NCI-H1105 treated with DMSO at 0.1 percent for 48 hours (cell line): ENCODE measurements around the gene HOXA7.
A peak's percentile ranks its signal among the peaks of the same experiment; 100 is the strongest.

Experiments
- DNase-seq: peaks from one replicate; lab custom pipeline; 2025; lab: John Stamatoyannopoulos, UW

Gene HOXA7

DNA sequence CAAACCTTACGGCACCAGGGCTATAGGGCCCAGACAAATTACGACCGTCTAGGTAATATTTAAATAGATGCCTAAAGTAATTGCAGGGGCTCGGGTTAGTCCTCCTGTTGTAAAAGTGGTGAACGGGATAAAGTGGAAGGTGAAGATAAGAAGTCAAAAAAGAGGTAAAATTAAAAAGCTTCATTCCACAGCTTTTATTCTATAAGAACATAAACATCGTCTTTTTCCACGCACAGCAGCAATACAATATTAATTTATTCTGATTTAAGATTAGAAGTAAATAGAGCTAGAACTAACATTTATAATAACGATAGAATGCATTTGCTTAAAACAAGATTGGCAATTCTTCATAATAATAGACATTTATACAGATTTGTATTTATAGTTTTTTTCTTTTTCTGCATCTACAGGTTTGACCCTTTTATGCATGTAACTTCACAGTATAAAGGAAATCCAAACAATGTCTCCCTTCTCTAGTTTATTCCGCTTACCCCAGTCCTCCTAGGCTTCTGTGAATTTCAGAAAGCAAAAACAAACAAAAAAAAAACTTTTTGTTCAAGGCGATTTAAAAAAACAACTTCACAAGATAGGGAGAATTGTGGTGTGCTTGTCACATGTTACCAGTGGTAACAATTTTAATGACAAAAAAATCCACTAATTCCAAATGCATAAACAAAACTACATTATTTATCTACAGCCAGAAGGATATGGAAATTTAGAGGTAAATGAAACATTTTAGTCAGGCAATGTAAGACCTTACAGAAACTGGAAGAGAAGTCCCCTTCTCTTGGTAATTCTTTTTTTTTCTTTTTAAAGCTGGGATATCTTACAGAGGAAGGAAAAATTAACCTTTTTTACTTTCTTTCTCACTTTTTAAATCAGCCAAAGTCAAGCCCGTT lies 14.2 kb upstream of the HOXA7 start:
- DNase-seq, result peak; percentile 59

DNA sequence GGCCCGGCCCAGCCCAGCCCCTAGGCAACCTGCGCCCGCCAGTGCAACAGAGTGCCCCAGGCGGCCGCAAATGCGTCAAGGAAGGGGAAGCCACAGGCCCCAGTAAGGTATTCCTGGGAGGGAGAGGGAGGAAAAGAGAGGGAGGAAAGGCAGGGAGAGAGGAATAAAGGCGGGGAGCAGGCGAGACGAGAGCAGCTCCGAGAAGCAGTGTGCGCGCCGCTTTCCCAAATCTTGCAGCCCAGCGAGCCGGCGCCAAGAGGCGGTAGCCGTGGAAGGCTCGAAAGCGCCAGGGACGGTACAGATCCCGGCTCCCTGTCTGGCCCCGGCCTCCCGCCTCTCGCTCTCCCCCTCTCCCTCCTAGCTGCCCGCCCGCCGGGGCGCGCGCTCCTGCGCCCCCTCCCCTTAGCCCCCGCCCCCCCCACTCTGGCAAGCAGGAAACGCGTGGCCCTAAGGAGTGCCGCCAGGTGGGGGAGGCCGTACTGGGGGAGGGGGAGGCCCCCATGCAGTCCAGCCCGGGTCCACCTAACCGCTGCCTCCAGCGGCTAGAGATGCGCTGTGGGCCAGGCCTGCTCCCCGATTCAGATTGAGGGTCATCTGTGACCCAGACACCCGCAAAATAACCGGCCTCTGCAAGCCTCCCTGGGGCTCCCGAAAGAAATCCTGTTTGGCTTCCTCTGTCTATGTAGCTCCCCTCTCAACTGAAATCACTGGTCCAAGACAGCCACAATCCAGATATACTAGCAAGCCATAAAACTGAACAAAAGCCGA lies 13.4 kb upstream of the HOXA7 start:
- DNase-seq, result peak; percentile 75

DNA sequence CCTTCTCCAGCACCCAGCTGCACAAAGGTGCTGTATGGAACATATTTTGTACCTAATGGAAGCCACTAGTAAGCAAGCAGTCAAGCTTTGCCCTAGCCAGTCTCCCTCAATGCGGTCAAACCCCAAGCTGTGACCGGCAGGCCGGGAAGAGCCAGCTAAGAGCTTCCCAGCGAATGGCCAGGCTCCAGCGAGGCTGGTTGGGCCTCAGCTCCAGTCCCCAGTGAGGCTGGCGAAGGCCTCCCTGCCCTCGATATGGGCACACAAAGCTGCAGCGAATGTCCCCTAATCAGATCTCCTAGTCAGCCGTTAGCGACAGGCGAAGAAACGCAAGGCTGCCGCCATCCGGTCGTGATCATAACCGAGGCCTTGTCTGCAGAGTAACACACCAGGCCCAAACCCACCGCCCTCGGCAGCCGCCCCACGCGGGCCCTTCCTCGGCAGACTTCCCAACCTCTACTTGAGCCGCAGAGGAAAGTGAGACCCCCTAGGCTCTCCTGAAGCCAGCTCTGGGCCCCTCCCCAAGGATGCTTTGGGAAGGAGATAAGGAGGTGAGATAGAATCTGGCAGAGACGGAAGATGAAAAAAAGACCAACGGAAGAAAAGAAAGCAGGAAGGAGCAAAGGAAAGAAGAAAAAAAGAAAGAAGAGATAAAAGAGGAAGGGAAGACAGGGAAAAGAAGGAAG lies 11.9 kb upstream of the HOXA7 start:
- DNase-seq, result peak; percentile 50

DNA sequence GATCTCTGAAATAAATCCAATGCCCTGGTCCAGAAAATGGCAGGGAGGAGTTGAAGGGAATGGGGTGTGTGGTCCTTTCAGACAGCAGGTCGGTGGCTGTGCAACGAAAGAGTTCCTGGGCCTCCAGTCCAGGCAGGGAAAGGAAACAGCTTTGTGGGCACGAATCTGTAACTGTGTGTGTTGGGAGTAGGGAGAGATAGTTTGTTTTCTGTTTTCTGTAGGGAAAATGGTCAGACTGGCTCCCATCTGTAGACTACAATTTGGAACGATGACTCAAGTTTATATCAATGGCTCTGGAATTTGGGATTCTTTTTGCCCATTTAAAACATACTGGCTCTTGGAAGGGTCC lies 11.4 kb upstream of the HOXA7 start:
- DNase-seq, result peak; percentile 45

DNA sequence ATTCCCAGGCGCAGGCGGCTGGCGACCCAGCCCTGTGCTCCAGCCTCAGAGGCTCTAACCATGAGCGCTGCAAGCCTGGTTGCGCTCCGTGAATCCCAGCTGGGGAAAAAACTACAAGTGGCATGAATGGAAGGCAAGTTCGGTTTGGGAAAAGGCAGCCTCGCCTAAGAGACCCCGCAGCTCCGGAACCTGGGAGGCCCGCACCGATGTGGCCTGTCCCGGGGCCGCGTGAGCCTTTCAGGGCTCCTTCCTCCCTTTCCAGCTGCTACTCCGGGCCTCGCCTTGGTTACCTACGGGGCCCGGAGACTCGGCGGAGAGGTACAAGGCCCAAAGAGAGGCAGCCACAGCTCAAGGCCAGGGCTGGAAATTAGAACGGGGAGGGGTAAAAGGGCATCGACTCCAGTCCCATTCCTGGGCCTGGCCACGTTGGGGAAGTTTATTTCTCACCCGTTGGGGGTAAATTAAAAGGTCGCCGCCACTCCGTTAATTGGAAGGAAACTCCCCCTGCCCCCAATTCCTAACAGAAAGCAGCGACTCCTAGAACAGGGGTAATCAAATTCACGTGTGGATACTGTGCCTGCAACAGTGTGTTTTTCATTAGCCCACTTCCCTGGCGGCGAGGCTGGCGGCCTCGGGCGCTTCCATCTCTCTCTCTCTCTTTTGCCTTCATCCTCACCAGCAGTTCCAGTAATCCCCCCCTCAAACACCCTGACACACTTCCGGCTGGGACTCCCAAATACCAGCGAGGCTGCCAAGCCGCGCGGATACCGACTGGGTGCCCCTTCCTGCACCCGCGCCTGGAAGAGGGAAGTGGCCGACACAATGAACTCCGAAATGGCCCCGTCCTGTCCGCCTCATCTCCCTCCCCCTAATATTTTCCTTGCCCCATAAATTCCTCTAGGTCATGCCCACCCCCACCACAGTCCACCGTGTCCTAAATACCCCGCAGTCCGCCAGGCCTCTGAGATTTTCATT lies 10.3 kb upstream of the HOXA7 start:
- peak; percentile 37 for DNase-seq

DNA sequence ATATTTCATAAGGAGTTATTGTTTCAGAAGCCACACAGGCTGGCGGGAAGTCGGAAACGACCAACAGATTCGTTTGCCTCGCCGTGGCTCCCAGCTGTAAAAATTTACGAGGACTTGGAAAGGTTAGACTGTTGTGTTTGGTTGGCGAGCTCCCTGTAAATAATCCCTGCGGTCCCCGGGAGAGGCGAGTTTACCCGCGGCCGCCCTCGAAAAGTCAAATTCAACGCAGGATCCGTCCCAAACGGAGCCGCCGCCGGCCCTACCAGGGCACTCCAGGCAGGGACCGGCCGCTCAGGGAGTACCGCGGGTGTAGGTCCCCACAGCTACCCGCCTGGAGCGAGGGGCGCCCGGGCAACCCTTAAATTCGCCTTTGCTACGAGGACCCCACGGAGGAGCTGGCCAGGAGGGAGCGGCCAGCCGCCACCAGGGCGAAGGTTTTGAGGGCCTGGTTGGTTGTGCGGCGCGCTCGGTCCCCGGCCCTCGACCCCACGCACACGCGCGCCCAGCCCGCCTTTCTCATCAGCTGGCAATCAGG lies 9.6 kb upstream of the HOXA7 start:
- DNase-seq, result no peak

DNA sequence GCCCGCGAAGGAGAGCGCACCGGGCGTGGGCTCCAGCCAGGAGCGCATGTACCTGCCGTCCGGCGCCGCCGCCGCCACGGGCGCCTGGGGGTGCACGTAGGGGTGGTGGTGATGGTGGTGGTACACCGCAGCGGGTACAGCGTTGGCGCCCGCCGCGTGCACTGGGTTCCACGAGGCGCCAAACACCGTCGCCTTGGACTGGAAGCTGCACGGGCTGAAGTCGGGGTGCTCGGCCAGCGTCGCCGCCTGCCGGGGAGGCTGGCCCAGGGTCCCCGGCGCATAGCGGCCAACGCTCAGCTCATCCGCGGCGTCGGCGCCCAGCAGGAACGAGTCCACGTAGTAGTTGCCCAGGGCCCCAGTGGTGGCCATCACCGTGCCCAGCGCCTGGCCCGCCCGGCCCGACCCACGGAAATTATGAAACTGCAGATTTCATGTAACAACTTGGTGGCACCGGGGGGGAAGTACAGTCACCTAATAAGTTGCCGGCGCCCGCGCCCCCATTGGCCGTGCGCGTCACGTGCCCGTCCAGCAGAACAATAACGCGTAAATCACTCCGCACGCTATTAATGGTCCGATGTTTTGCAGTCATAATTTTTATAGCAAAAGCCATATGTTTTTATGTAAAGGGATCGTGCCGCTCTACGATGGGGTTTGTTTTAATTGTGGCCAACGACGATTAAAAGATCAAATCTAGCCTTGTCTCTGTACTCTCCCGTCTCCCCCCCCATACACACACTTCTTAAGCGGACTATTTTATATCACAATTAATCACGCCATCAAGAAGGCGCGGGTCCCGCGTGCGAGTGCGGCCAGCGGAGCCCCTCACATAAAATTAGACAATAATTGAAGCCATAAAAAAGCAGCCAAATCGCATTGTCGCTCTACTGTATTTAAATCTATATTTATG lies 8.9 kb upstream of the HOXA7 start, which contains the start of gene HOXA9:
Gene HOXA9 (minus strand): TSS at position 449 of the 907 bp plus-strand sequence. CDS start 80 bp downstream, at position 369.
- peak; percentile 78 for DNase-seq

DNA sequence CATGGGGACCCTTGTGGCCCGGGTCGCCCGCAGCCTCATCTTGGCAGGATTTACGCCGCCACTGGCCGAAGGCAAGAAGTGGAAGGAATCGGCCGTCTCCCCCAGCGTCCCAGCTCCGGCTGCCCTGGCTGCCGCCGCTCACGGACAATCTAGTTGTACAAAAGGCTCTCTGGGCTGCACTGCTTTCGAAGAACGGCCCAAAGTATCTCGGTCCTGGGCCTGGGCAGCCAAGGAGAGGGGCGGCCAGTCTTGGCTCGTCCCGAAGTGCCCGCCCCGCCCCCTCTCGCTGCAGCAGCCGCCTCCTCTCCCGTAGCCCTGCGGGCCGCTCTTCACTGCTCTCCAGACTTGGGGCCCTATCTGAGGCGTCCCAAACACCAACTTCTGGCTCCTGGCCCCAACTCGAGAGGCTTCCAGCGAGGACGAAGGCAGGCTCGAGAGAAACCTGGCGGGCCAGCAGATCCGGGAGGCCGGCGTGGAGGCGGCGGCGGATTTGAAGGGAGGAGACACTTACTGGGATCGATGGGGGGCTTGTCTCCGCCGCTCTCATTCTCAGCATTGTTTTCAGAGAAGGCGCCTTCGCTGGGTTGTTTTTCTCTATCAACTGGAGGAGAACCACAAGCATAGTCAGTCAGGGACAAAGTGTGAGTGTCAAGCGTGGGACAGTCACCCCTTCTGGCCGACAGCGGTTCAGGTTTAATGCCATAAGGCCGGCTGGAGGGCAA lies 8.1 kb upstream of the HOXA7 start:
- no peak for DNase-seq

DNA sequence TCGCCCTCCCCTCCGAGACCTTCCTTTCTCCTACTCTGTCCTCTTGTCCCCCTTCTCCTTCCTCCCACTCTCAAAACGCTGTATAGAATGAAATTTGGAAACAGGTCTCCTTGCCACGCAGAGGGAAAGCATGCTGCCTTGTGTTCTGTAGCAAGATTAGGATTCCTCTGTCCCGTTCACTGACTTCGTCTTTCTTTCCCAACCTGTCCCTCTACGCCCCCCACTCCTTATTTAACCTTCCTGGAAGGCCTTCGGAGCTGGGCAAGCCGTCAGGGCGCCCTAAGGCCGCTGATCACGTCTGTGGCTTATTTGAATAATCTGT lies 7.5 kb upstream of the HOXA7 start:
- no peak for DNase-seq

DNA sequence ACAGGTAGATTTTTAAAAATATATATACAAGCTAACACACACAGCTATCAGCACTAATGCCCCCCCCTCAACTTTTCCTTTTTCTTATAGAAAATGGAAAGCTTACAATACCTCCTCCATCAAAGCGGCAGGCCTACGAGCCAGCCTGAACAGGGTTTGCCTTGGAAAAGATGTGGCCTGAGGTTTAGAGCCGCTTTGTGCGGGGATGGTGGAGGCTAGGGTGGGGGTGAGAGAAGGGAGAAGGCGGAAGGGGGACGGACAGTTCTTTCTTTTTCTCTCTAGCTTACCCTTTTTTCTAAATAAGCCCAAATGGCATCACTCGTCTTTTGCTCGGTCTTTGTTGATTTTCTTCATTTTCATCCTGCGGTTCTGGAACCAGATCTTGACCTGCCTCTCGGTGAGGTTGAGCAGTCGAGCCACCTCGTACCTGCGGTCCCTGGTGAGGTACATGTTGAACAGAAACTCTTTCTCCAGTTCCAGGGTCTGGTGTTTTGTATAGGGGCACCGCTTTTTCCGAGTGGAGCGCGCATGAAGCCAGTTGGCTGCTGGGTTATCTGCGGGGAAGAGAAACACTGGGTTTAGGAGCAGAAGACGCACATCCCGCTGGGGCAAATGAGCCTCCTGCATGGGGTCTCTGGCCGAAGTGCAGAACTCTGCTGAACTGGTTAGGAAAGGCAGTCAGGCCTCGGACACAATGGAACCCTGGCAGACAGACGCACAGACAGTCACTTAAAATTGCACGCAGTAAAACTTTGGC lies 7.0 kb upstream of the HOXA7 start:
- DNase-seq, result no peak

DNA sequence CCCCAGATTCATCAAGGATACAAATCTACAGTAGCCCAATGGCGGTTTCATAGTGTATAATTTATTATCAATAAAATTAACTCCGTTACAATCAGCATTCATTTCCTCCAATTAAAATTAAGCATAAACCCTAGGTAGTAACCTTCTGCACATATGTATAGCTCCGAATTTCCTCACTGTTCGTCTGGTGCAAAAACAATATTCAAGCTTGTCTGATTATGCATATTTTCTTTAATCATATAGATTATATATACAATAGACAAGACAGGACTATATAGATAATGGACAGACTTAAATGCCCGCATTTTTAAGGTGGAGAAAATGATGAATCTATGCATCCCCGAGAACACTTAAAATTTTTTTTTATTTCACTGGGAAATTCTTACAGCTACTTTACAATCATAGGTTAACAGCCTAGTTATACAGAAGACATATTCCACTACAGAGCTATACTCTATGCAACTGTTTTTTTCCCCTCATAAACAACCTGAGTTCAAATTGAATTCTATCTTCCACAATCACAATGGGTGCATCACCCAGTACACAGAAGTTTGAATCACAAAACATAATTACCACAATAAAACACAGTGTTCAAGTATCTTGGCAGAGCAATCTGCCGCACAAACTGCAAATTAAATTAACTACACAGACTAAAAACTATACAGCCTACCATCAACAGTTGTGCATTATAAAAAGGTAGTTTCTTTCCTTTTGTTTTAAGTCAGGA lies 6.2 kb upstream of the HOXA7 start:
- peak; percentile 4 for DNase-seq

DNA sequence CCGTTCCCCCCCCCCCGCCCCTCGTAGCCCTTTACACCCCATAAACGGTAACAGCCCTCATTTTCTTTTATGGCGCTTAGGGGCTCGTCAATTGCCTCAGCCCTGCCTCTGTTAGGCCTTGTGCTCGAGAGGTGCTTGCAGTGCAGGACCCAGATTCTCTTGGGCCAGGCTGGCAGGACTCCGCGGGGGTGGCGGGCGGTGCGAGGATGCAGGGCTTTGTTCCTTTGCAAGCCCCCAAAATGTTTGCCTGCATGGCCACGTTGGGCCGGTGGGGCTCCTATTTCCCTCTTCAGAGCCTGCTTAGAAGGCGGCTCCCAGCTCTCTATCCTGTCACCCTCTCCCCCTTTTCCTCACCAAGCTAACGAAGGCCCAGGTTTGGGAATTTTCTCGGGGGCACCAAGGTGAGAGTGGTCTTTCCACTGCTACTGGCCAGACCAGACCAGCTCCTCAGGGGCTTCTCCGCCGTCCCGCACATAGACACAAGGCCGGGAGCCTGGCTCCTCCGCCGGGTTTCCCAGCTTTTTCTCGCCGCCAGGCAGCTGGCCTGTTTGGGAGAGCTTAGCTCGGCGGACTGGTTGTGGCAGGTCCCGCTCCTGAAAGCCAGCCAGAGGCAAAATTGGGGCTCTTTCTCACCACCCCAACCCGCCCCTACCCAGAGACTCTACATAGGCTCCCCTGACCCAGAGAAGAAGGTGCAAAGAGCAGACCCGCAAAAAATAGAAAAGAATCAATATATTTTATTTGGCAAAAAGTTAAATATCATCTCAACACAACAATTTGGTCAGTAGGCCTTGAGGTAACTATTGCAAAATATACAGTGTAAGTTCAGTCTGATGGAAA lies 5.5 kb upstream of the HOXA7 start:
- DNase-seq, result no peak

DNA sequence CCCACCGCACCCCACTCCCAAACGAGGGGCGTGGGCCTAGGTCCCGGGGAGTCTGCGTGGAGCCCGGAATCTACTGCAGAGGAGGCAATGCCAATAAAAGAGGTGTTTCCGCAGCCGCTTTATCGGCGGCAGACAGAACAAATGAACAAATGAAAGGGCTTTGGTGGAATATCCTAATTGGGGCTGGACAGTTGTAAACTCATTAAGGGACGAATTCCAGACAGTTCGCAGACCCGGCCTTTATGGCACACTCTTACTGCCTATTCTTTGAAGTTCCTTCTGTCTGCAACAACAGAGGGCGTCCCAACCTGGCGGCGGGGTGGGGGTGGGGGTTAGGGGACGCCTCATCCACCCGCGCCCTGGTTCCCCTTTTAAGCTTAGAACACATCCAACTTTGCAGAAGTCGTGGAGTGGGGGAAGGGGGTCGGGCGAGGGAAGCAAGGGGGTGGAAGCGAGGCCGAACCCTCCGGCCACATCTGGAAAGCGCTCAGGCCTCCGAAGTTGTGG lies 4.8 kb upstream of the HOXA7 start:
- peak; percentile 47 for DNase-seq

DNA sequence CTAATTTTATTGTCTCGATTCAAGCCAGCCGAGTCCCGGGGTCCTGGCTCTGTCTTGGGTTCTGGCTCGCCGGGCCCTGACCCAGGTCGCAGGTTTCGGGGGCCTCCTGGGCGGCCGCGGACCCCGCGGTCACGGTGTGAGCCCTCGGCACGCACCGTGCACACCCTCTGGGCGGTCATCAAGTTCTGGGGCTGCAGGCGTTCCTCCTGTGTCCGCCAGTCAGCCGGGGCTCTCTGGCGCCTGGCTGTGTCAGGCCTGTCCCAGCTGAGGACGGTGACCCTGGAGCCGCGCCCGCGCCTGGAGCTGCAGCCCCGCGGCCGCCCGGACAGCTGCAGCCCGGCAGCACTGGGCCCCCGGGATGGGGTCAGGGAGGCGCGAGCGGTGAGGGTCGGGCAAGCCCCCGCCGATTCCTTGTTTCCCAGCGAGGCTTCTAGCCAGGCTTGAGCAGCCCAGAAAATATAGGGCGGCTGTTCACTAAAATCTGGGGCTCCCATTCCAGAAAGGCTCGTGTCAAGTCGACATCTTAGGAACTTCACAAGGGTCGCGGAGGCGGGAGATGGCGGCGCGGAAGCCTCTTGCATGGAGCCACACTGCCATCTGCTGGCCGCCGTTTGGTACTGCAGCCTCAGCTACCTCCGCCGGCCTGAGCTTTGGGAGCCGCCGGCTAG lies 4.2 kb upstream of the HOXA7 start:
- peak; percentile 80 for DNase-seq

DNA sequence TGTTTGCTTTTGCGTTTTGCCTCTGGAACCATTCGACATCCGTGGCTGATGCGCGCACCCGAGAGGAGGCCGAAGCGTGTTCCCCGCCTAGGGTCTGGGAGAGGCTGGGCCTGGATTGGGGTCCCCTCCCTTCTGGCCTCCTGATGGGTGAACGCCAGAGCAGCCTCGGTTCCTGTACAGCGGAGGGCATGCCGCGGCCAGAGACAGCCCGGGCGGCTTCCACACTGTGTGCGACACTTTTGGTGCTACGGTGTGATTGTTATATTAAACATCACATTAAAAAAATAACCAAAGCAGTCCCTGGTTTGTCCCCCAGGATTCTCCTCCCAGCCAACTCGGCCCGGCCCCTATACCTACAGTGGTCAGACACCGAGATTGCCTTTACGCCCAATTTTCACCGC lies 3.7 kb upstream of the HOXA7 start:
- no peak for DNase-seq
